ENCODE results near the gene TP53I13.
"Not testable (repeated sequence)": the region's sequence is repeated elsewhere in the genome, so short reads cannot be mapped to it uniquely, and the experiment has no call there.

Gene TP53I13

GRCh38 chr17:29568331-29569244 is at the start of gene TP53I13:
Gene TP53I13 (plus strand): TSS chr17:29568701. CDS start chr17:29568759, 58 bp downstream.
- DNase-seq = peak; percentile 79 to 83

GRCh38 chr17:29524692-29525091 is 43.8 kb upstream of the TP53I13 start:
- no peak for DNase-seq

GRCh38 chr17:29526322-29526721 is 42.2 kb upstream of the TP53I13 start:
- no peak for DNase-seq

GRCh38 chr17:29533976-29534375 is 34.5 kb upstream of the TP53I13 start:
- no peak for DNase-seq

- no peak for DNase-seq
Measured at GRCh38 chr17:29544066-29544465, 24.4 kb upstream of the TP53I13 start.

GRCh38 chr17:29546085-29546484 is 22.4 kb upstream of the TP53I13 start:
- no peak for DNase-seq

GRCh38 chr17:29546830-29547229 is 21.7 kb upstream of the TP53I13 start:
- no peak for DNase-seq

GRCh38 chr17:29549177-29549923 is 19.2 kb upstream of the TP53I13 start:
- no peak for DNase-seq

- no peak for DNase-seq
Measured at GRCh38 chr17:29555840-29556239, 12.7 kb upstream of the TP53I13 start.

GRCh38 chr17:29557085-29557738 is 11.3 kb upstream of the TP53I13 start:
- DNase-seq = no peak

- DNase-seq = no peak
Measured at GRCh38 chr17:29557739-29558116, 10.8 kb upstream of the TP53I13 start.

GRCh38 chr17:29558139-29558538 is 10.4 kb upstream of the TP53I13 start:
- DNase-seq = not testable (repeated sequence)

GRCh38 chr17:29559640-29560039 is 8.9 kb upstream of the TP53I13 start:
- DNase-seq = no peak

- no peak for DNase-seq
Measured at GRCh38 chr17:29560316-29560715, 8.2 kb upstream of the TP53I13 start.

GRCh38 chr17:29561554-29562517 is 6.7 kb upstream of the TP53I13 start:
- DNase-seq = no peak

- no peak for DNase-seq
Measured at GRCh38 chr17:29562615-29563014, 5.9 kb upstream of the TP53I13 start.

- no peak for DNase-seq
Measured at GRCh38 chr17:29563816-29564215, 4.7 kb upstream of the TP53I13 start.

GRCh38 chr17:29565643-29566472 is 2.6 kb upstream of the TP53I13 start:
- DNase-seq = peak; percentile 30 to 37

- DNase-seq = peak; percentile 59 to 67
Measured at GRCh38 chr17:29566473-29567303, 1.8 kb upstream of the TP53I13 start, which contains the start of gene ABHD15. Gene ABHD15 (minus strand): TSS chr17:29567037. CDS start chr17:29566966, 71 bp downstream.

- no peak for DNase-seq
Measured at GRCh38 chr17:29567304-29567553, 1.3 kb upstream of the TP53I13 start.
